ENCODE data around the gene CAV1. TPM values are rescaled to one million over a fixed set of nuclear protein-coding genes. Genes with fewer than 3 reads are reported as not detected.

CAV1 gene
- total RNA-seq, 2 experiments from 2014 or later = 1.4 to 1.5 TPM

DNA sequence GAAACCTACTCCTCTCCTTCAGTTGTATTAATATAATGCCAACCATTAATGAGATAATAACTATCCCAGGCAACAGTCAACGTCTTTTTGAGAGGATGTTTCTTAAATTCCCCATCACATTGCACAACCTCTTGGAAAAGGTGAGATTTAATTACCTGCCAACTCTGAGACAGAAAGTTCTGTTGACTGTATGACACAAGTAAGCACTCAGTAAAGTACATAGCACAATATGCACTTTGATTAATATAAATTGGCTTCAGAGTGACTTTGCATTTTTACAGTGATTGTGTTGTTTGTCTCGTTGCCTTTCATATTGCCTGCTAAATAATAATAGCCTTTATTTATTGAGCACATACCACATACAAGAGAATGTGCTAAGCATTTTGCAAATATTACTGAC lies 46.7 kb downstream of the CAV1 start:
- H3K27ac Mint-ChIP-seq = no peak overlapping the region
- H3K4me3 Mint-ChIP-seq = no peak overlapping the region
- H3K36me3 Mint-ChIP-seq = no peaks in the 10 kb centered on the region
- H3K27me3 Mint-ChIP-seq = peaks cover 16% of the 10 kb centered on the region
- peaks cover 4% of the 10 kb centered on the region for H3K4me1 Mint-ChIP-seq
- no peak for DNase-seq
- H3K9me3 Mint-ChIP-seq = no peaks in the 10 kb centered on the region

DNA sequence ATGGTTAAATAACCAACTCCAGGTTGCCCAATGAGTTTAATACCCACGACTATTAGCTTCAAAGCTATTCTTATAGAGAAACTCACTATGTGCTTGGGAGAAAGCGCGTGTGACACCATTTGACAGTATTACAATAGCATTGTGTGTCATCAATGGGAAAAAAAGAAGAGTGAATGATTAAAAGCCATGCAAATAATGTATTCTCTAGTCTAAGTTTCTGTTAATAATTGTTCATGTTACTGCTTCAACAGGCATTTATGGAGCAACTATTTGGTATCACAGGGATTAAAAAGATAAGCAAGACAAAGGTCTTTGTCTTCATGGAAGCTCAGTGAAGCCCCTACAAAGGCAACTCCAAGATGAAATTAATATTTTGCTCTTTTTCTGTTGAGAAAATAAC lies 47.2 kb downstream of the CAV1 start:
- H3K27ac Mint-ChIP-seq = no peak overlapping the region
- no peaks in the 10 kb centered on the region for H3K9me3 Mint-ChIP-seq
- DNase-seq = no peak
- H3K4me1 Mint-ChIP-seq = peaks cover 9% of the 10 kb centered on the region
- H3K27me3 Mint-ChIP-seq = peaks cover 16% of the 10 kb centered on the region
- no peaks in the 10 kb centered on the region for H3K36me3 Mint-ChIP-seq
- H3K4me3 Mint-ChIP-seq = no peak overlapping the region

DNA sequence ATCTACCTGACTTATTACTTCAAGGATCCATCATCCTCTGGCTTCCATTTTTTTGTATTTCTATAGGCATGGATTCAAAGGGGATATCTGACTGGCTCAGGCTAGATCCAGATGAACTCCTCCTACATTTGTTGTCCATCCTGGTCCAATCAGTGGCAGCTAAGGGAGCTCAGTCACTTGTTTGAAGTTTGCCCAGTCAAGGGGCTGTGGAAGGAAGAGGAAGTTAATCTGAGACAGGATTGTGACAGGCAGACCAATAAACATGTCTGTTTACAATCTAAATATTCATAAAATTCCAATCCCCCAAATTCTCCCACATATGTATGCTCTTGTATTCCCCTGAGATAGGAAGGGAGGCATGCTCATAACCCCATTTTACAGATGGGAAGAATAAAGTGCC lies 48.7 kb downstream of the CAV1 start:
- no peak overlapping the region for H3K4me3 Mint-ChIP-seq
- no peak for DNase-seq
- no peak overlapping the region for H3K27ac Mint-ChIP-seq
- H3K27me3 Mint-ChIP-seq = peaks cover 16% of the 10 kb centered on the region
- no peaks in the 10 kb centered on the region for H3K36me3 Mint-ChIP-seq
- H3K4me1 Mint-ChIP-seq = peaks cover 20% of the 10 kb centered on the region
- H3K9me3 Mint-ChIP-seq = no peaks in the 10 kb centered on the region

DNA sequence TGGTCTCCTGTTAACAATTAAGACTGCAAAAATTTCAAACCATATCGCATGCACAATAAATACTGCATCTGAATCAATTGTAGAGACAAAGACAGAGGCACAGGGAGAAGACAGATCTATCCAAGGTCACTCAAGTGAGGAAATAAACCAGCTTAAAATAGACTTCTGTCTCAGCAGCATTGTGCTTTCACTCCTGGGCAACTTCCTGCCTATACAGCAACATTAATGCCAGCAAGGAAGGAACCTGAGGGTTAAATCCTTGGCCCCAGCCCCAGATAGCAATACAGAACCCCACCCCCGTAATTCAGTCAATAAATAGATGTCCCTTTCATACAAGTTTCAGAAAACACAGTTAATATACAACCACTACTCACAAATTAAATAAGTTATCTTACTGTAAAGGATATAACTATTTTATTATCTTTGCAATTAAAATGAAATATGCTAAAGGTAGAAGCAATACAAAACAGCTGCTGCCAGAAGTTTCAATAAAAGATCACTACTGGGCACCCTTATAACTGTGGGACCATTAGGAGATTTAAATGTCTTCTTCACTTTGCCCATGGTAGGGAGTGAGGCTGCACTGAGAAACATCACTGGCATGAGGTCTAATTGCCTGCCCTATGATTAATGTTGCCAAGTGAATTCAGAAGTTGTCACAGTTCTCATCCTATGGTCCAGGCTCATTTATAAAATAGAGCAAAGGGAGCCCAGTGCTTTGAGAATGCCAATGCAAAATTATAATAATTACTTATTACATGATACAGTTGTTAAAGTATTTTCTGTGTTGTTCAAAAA lies 49.4 kb downstream of the CAV1 start:
- H3K36me3 Mint-ChIP-seq = no peaks in the 10 kb centered on the region
- peaks cover 16% of the 10 kb centered on the region for H3K27me3 Mint-ChIP-seq
- H3K9me3 Mint-ChIP-seq = no peaks in the 10 kb centered on the region
- H3K27ac Mint-ChIP-seq = no peak overlapping the region
- no peak for DNase-seq
- no peak overlapping the region for H3K4me3 Mint-ChIP-seq
- H3K4me1 Mint-ChIP-seq = peaks cover 22% of the 10 kb centered on the region

DNA sequence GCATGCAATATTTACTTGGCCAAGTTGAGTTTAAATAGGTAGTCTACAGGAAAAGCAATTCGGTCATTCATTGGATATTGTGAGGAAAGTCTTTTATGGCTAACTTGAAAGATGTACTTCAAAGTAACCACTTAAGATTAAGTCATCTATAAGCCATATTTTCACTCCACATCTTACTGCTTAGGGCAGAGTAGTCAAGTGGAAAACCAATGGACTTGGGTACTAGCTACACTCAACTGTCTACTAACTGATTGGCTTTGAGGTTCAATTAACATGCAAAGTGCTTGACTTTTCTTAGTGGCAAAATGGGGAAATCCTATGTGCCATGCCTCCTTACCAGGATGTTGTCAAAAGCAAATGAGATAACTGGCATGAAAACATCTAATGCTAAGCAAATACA lies 51.0 kb downstream of the CAV1 start:
- Mint-ChIP-seq H3K36me3 (no peaks in the 10 kb centered on the region), H3K9me3 (no peaks in the 10 kb centered on the region), H3K4me1 (peaks cover 25% of the 10 kb centered on the region), H3K27ac (no peak overlapping the region), H3K4me3 (no peak overlapping the region), H3K27me3 (peaks cover 5% of the 10 kb centered on the region)
- DNase-seq = no peak

DNA sequence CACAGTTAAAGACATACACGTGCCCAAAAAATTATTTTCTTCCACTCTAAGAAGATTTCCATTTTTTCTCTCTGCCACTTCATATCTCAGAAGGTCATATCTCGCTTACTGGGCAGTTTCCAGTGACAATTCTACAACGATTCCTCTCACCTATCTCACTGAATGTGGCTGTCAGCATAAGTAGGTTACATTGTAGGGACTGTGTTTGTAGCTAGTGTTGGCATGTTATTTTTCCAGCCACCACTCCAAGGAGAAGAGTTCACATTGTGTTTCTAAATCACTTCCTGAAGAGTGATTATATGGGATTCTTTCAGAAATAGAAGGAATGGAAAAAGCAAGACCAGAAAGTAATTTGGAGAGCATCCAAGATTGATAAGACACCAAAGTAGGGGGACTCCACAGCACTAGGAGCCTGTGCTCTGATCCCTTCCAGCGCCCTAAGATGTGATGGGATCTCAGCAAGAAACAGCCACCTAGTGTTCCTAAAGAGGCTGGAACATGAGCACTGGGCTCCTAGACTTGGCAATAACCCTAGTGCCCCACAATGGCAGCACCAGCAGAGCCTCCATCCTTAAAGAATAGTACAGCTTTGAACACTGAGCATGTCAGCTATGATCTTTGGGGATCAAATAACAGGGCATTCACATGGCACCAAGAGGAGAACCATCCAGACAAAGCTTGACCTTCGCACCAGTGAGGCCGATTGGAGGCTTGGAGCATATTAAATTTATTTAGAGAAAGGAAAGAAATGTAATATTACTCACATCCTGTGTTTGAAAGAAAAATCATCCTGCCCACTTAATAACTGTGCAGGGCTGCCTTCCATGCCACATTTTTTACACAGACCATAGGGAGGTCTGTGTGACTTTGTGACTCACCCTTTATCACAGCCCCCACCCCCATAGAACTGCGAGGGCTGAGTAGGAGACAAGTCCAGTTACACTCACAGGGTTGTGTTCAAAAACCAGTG lies 51.8 kb downstream of the CAV1 start:
- H3K36me3 Mint-ChIP-seq = no peaks in the 10 kb centered on the region
- peak; percentile 47 for DNase-seq
- no peak overlapping the region for H3K4me3 Mint-ChIP-seq
- peaks cover 5% of the 10 kb centered on the region for H3K27me3 Mint-ChIP-seq
- peak overlapping the region; percentile 86 for H3K27ac Mint-ChIP-seq
- peaks cover 28% of the 10 kb centered on the region for H3K4me1 Mint-ChIP-seq
- H3K9me3 Mint-ChIP-seq = no peaks in the 10 kb centered on the region

DNA sequence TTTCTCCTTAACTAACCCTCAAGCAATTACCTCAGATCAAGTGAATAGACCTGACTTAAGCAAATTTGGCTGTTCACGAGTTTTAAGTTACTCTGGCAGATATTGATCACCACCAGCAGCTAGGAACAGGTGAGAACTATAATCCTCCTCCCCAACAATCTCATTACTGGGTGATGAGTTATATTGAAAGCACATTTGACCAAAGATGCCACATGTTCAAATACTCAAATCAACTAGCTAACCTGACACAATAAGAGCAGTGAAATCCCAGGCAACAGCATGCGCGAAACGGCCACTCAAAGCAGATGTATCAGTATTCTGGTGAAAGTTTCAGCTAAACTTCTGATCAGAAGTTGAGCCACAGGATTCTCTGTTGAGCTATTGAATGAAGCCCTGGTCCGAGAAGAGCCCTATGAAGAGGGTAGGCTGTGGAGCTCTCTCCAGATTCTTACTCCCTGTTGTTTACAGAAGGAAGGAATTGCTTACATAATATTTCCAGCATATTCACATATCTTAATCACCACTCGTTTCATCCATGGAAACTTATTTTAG lies 52.6 kb downstream of the CAV1 start:
- peaks cover 31% of the 10 kb centered on the region for H3K4me1 Mint-ChIP-seq
- H3K4me3 Mint-ChIP-seq = no peak overlapping the region
- peaks cover 5% of the 10 kb centered on the region for H3K27me3 Mint-ChIP-seq
- no peaks in the 10 kb centered on the region for H3K9me3 Mint-ChIP-seq
- H3K27ac Mint-ChIP-seq = peak overlapping the region; percentile 86
- no peaks in the 10 kb centered on the region for H3K36me3 Mint-ChIP-seq
- peak; percentile 14 for DNase-seq

DNA sequence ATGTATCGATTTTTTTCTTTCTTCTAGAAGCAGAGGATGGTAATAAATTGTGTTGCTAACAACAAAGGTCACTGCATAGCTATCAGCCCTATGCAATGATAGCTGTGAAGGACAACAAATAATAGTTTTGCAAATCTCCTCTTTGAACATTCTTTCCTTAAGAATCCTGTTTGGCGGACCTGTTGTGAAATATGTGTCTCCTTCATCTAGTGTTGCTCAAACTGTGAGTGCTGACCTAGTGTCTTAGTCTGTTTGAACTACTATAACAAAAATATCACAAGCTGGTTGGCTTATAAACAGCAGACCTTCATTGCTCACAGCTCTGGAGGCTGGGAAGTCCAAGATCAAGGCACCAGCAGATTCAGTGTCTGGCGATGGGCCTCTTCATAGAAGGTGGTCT lies 53.7 kb downstream of the CAV1 start:
- H3K4me3 Mint-ChIP-seq = no peak overlapping the region

DNA sequence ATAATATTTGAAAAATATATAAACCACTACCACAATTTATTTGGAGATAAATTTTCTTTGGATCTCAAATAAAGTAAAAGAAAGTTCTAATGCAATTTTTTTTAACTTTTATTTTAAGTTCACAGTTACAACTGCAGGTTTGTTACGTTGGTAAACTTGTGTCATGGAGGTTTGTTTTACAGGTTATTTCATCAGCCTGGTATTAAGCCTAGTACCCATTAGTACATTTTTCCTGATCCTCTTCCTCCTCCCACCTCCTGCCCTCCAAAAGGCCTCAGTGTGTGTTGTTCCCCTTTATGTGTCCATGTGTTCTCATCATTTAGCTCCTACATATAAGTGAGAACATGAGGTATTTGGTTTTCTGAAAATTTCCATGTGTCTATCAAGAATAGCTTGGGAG lies 54.5 kb downstream of the CAV1 start:
- H3K27ac Mint-ChIP-seq = no peak overlapping the region
- H3K36me3 Mint-ChIP-seq = peaks cover 3% of the 10 kb centered on the region
- peaks cover 49% of the 10 kb centered on the region for H3K4me1 Mint-ChIP-seq
- no peaks in the 10 kb centered on the region for H3K27me3 Mint-ChIP-seq
- no peak overlapping the region for H3K4me3 Mint-ChIP-seq
- no peak for DNase-seq
- H3K9me3 Mint-ChIP-seq = no peaks in the 10 kb centered on the region

More for the DNA sequence above, 53.7 kb downstream of the CAV1 start:
- Mint-ChIP-seq H3K27ac (no peak overlapping the region), H3K27me3 (no peaks in the 10 kb centered on the region), H3K4me1 (peaks cover 42% of the 10 kb centered on the region), H3K36me3 (no peaks in the 10 kb centered on the region), H3K9me3 (no peaks in the 10 kb centered on the region)
- no peak for DNase-seq

DNA sequence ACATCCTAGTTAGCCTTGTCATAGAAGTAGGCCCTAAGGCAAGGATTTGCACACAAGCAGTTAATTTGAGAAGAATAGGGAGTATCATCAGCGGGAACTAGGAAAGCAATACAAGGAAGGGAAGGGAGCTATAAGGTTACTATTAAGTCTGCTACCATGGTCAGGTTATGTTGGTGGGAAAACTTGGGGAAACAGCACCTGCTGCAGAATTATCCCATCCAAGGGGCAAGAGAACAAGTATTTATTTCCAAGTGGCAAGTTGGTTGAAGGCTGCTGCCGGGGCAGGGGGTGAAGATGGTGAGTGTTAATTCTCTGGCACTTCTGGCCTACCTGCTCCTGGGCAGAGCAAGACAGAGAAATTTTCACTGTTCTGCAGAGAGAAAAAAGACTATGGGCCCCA lies 55.0 kb downstream of the CAV1 start:
- H3K27me3 Mint-ChIP-seq = no peaks in the 10 kb centered on the region
- no peaks in the 10 kb centered on the region for H3K9me3 Mint-ChIP-seq
- H3K4me3 Mint-ChIP-seq = no peak overlapping the region
- H3K36me3 Mint-ChIP-seq = peaks cover 3% of the 10 kb centered on the region
- H3K27ac Mint-ChIP-seq = no peak overlapping the region
- H3K4me1 Mint-ChIP-seq = peaks cover 50% of the 10 kb centered on the region
- no peak for DNase-seq

DNA sequence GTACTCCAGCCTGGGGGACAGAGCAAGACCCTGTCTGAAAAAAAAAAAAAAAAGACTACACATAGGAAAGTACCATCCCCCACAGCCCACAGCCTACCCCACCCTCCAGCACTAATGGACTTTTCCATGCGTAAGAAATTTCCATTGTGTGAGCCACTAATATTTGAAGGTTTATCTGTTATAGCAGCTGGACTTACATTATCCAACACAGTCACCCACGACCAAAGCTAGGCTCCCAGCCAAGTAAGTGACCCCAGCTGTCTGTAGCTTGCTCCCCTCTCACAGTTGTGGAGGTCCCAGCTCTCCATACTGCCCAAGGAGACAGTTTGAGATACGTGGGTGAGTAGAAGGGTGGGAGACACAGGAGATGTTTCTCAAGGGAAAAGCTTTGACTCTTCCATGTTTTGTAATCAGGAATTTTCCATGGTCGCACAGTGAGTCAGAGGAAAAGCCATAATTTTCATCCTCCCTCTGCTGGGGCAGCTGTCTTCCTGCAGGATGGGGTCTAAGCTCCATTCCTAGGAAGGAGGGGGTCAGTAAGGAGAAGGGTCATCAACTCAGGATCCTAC lies 57.4 kb downstream of the CAV1 start:
- H3K27me3 Mint-ChIP-seq = no peaks in the 10 kb centered on the region
- no peak overlapping the region for H3K4me3 Mint-ChIP-seq
- H3K4me1 Mint-ChIP-seq = peaks cover 46% of the 10 kb centered on the region
- H3K36me3 Mint-ChIP-seq = peaks cover 3% of the 10 kb centered on the region
- DNase-seq = no peak
- no peak overlapping the region for H3K27ac Mint-ChIP-seq
- H3K9me3 Mint-ChIP-seq = no peaks in the 10 kb centered on the region

DNA sequence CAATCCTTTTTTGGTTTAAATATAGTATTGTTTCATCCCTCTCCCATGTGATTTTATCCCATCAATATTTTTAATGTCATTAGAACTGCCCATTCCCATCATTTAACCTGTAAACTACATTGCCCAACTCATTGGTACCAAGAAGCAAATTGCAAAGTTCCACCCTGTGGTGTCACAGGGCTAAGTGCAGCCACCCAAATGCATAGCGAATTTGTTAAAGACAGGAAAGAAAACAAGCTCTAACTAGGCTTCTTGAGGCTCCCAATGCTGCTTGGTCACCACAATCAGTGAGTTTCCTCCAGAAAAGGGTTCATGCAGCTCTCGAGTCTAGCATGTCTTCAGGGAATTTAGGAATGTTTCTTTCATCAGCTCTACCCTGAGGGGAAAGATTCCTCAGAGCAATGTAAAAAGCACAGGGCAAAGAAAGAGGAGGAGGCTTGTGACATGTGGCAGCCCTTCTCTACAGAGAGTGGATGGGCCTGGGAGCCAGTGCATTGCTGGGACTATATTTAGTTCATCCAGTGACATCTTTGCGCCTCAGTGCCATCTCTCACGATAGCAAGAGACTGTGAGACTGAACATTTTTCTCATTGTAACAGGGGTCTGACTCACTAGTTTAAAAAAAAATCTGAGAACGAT lies 58.1 kb downstream of the CAV1 start:
- H3K27me3 Mint-ChIP-seq = no peaks in the 10 kb centered on the region
- peaks cover 45% of the 10 kb centered on the region for H3K4me1 Mint-ChIP-seq
- H3K9me3 Mint-ChIP-seq = no peaks in the 10 kb centered on the region
- H3K36me3 Mint-ChIP-seq = peaks cover 3% of the 10 kb centered on the region
- peak overlapping the region; percentile 68 for H3K4me3 Mint-ChIP-seq
- no peak for DNase-seq
- peak overlapping the region; percentile 96 for H3K27ac Mint-ChIP-seq

DNA sequence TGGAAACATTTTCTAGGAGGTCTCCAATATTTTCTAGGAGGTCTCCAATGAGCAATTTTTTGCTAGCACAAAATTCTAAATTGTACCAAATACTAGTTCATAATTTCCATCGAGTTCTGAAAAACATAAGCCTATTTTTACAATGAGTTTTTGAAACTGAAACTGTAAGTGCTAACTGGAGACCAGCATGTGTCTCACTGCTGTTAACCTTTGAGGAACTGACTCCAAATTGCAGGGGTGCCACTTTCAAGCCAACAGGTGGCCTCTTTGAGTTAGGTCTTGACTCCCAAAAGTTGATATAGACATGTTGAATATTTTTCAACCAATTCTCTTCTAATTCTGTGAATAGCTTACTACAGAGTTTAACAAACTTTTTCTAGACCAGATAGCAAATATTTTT lies 58.8 kb downstream of the CAV1 start:
- Mint-ChIP-seq H3K4me3 (no peak overlapping the region), H3K27me3 (no peaks in the 10 kb centered on the region), H3K27ac (peak overlapping the region; percentile 96), H3K4me1 (peaks cover 48% of the 10 kb centered on the region), H3K36me3 (peaks cover 3% of the 10 kb centered on the region), H3K9me3 (no peaks in the 10 kb centered on the region)
- peak; percentile 40 for DNase-seq

DNA sequence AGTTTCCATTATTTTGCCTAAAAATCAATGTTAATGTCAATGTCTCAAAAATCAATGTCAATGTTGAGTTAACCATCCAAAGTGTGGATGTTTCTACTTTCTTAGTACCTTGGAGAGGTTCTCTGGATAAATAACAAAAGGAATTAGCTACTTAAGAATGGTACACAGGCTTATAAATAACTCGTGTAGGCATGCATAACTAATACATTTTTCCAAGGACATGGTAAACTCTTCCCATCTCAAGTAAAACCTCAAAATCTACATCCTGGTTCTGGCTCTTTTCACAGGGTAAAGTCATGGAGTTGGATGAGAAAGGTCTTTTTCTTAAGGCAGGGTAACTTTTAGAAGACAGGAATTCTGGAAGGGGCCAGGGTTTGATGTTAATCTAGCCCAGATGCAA lies 59.9 kb downstream of the CAV1 start:
- peaks cover 48% of the 10 kb centered on the region for H3K4me1 Mint-ChIP-seq
- peaks cover 1% of the 10 kb centered on the region for H3K27me3 Mint-ChIP-seq
- peaks cover 3% of the 10 kb centered on the region for H3K36me3 Mint-ChIP-seq
- no peaks in the 10 kb centered on the region for H3K9me3 Mint-ChIP-seq
- H3K27ac Mint-ChIP-seq = no peak overlapping the region
- no peak for DNase-seq
- H3K4me3 Mint-ChIP-seq = no peak overlapping the region

Data from activated naive CD8-positive, alpha-beta T cell treated with anti-CD3 and anti-CD28 coated beads for 36 hours (primary cell).